Esophagus muscularis mucosa (tissue), 3 donors: ENCODE data around the gene SOBP.

Experiments
- CTCF ChIP-seq, 3 experiments: fragments of 200-600 bp in 2 of 3; fragments of 450-650 bp in 1 of 3; sonication (generic) in 2 of 3; IDR thresholded peaks; one replicate each; pipeline ENCODE4 v1.5.1; 2017 to 2019; ENCODE audit warnings: antibody characterized with exemption in 3 of 3, mild to moderate bottlenecking in 2 of 3, moderate library complexity in 1 of 3
- POLR2A ChIP-seq: fragments of 450-650 bp; IDR thresholded peaks from one replicate; pipeline ENCODE4 v1.6.1; 2017; ENCODE audit warnings: antibody characterized with exemption, moderate library complexity, mild to moderate bottlenecking, low read depth
- POLR2AphosphoS5 ChIP-seq, 2 donors: sonication (generic); formaldehyde crosslinking; IDR thresholded peaks; one replicate each; pipeline ENCODE4 v1.6.1; 2017; ENCODE audit warnings: antibody characterized with exemption in 2 of 2

GRCh38 chr6:107697682-107698081, 207.8 kb downstream of the SOBP start:
- TF ChIP-seq CTCF (IDR thresholded peaks at IDR 0.05) (no peak), POLR2AphosphoS5 (IDR thresholded peaks at IDR 0.05) (no peak), POLR2A (no peak)
